GM19023 (cell line): ENCODE data around the gene KCNMB3.
"Not testable (repeated sequence)": the region's sequence is repeated elsewhere in the genome, so short reads cannot be mapped to it uniquely, and the experiment has no call there.

Source experiments
- ATAC-seq: cut with Tn5 transposase; IDR thresholded peaks from one replicate; pipeline ENCODE4 v1.9.1; 2021; ENCODE audit warnings: mild to moderate bottlenecking, moderate library complexity; ENCODE audit not compliant: unreplicated experiment

KCNMB3 gene

GRCh38 chr3:179265092-179265491 is 14.2 kb upstream of the KCNMB3 start:
- no peak for ATAC-seq

DNA sequence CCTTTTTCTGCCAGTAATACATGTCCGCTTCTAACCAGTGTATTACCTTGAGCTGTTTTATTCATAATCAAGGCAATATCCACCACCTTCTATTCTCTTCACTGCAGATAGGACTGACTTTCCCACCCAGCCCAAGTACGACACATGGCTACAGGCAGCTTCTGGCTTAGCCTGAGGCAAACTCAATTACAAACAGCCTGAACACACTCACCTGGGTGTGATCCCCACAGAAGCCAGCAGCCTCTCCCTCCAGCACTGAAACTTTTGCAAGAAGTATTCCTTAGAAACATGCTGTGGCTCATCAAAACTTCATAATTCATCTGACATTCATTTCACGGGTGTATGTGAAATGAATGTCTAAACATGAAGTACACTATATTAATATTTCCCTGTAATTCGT is 13.5 kb upstream of the KCNMB3 start:
- no peak for ATAC-seq

GRCh38 chr3:179263134-179263533 is 12.2 kb upstream of the KCNMB3 start:
- ATAC-seq: no peak

DNA sequence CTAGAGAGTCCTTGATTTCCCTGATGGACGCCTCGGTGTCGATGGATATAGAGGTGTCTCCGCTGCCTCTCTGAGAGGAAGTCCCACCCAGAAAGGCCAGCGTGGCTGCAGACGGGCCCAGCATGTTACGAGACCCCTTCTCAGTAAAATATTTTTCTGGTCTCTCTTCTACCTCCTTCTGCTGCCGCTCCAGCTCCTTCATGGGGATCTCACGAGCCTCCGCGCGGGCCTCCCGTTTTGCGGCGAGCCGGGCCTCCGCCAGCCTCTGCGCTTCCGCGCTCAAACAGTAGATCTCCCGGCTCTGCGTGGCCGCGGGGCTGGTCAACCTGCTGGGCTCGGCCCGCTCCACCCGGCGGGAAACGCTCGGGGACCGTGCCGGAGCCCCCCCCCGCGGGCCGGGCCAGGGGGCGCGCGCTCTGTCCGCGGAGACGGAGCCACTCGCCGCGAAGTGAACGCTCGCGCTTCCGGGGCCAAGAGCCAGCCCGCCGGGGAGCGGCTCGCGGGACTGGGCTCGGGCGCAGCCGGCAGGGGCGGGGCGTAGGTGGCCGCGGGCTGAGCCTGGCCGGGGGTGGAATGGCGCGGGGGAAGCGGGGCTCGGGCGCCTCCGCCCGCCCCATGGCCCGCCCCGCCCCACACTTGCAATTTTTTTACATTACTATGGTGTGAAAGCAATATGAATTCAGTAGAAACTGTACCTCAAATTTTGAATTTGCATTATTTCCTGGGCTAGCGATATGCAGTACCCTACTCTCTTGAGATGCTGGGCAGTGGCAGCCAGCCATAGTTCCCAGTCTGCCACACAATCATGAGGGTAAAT is 10.2 kb upstream of the KCNMB3 start:
- peak; percentile 91 for ATAC-seq

DNA sequence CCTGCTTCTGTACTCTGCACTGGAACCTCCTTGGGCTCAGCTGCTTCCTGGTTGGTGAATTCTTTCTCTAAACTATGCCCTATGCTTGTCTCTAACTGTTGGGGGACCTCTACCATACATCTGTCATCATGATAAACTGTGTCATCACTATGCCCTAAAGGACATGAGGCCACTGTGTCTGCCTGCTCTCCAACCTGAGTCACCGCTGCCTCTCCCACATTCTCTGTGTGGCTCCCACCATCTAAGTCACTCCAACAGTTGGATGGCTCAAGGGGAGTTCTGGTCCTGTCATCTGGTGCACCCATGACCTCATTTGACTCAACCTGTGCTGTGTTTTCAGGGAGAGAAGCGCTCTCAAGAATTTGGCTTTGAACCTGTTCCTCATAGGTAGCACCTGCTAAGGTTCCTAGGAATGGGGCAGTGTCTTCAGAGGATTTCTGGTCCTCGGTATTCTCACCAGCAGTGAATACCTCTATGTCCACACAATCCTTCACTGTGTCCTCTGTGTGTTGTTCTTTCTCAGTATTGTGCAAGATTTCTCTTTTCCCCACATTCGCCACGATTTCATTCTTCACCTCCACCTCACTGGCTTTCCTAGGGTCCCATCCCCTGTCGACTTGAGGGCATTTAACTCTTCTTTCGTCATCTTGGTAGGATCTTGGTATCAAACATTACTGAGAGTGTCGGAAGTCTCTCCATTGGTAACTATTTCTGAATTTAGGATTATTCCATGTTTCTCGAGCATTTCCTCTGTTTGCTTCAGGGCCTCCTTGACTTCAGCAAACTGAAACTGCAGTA is 9.2 kb upstream of the KCNMB3 start:
- ATAC-seq: not testable (repeated sequence)

DNA sequence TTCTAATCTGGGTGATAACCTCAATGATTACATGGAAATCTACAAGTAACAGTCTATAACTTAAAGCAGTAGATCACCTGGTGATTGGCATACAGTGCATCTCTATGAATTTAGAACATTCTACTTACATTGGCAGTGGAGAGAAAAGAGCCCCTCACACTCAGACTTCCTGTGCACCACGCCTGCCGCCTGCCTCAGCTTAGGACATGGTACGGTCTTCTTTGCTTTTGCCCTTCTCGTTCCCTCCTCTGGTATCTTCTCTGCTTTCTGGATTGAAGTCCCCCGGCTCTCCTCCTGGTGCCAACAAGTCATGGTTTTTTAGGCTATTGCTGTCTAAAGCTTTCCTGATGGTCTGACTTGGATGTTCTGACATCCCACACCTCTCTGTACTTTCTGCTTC is 7.9 kb upstream of the KCNMB3 start:
- no peak for ATAC-seq

DNA sequence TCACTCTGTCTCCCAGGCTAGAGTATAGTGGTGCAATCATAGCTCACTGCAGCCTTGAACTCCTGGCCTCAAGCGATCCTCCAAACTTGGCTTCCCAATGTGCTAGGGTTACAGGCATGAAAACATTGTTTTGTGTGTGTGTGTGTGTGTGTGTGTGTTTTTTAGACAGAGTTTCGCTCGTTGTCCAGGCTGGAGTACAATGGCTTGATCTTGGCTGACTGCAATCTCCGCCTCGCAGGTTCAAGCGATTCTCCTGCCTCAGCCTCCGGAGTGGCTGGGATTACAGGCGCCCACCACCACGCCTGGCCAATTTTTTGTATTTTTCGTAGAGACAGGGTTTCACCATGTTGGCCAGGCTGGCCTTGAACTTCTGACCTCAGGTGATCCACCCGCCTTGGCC is 6.8 kb upstream of the KCNMB3 start:
- ATAC-seq: not testable (repeated sequence)

DNA sequence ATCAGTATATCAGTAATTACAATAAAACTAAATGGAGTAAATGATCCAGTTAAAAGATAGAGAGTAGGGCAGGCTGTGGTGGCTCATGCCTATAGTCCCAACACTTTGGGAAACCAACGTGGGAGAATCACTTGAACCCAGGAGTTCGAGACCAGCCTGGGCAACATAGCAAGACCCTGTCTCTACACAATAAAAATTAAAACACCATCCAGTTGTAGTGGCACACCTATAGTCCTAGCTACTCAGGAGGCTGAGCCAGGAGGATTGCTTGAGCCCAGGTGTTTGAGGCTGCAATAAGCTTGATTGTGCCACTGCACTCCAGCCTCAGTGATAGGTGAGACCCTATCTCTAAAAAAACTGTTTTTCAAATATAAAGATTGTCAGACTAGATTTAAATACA is 5.9 kb upstream of the KCNMB3 start:
- no peak for ATAC-seq

DNA sequence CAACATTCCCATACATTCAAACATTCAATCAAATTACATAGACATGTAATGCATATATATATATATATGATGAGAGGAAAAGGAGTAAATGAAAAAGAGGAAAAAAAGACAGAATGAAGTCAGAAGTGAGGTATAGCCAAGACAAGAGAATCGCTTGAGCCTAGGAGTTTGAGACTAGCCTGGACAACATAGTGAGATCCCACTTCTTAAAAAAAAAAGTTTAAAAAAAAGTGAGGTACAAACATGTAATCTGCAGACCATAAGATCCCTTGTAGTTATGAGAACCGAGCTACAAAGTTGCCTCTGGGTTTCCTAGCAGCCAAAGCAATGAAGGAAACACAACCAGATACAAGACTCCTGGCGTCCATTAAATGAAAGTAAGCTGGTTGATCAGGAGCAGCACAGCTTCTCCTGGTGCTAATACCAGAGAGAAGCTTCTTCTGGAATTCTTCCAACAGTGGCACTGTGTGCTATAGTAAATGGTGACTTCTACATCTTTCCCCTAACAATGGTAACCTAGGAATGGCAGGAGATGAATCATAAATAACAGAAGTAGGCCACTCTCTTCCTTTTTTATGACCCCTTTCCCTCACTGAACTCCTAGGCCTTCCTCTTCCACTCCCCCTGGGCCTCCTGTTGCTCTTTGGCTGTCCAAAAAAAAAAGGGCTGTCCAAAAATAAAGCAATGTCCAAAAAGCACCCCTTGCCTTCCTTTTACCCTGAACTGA is 3.5 kb downstream of the KCNMB3 start:
- ATAC-seq: no peak

DNA sequence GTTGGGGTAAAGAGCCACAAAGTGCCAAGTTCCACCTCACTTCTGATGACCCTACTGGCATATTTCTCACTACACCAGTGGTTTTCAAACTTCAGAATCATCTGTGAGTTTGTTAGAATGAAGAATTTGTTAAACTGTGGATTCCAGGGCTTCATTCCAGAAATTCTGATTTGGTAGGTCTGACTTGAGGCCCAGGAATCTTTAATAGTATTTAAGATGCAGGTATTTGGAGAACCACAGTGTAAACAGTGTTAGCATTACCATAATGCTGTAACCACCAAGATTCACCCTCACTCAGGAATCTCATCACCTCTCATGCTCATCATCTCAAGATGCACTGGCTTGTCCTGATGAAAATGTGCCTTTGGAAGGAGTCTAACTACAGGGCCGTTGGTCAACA is 6.0 kb downstream of the KCNMB3 start:
- ATAC-seq: no peak

DNA sequence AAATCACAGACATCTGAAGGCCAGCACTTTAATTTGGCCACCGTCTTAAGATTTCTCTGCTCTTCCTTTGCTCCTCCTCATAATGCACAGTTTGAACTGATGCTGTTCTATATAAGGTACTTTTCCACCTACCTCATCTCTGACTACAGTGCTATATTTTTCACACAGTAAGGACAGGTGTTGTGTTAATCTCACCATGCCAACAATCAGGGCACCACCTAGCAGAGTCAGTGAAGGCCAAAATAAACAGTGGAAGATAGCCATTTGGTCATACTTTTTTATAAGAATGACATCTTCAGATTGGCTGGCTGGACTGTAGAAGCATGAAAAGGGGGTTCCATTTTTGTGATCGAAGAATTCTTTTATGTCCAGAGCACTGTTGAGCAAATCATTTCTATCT is 8.1 kb downstream of the KCNMB3 start:
- ATAC-seq: not testable (repeated sequence)

DNA sequence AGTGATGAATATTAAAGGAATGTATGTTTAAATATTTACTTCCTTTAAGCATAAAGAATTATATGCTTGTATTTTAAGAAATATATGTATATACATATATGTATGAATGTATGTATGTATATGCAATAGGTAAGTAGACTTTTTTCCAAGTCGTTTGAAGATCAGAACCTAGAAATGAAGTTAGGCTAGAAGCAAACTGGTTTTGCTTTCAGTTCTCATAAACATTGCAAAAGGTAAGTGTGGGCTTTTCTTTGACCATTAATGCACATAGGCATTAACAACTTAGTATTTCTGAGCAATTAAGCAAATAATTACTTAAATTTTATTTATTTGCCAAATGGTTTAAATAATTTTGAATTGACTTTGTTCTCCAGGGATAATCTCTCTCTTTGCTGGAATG is 10.6 kb downstream of the KCNMB3 start:
- ATAC-seq: not testable (repeated sequence)

DNA sequence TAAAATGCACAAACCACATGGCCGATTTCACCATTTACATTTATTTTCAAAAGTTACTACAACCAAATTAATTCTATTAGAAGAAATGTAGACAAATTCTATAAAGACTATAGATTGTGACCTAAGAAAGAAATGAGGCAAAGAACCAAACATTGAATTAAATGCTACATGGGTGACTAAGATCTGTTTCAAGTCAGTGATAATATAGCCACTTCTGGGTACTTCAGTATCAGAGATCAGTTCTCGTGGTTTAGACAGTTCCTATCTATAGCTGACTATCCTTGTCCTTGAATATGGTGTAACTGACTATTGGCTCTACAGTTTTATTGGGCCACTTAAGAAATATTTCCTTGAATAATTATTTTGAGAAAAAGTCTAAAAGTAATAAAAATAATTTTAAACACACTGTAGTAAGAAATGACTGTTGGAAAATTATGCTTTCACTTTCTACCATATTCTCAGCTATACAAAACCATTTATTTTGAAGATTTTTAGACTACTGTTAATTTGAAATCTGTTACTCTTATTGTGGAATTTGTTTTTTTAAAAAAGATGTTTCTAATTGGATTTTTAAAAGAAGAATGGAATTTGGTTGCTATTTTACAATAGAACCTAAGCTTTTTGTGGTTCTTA is 14.1 kb downstream of the KCNMB3 start:
- no peak for ATAC-seq

DNA sequence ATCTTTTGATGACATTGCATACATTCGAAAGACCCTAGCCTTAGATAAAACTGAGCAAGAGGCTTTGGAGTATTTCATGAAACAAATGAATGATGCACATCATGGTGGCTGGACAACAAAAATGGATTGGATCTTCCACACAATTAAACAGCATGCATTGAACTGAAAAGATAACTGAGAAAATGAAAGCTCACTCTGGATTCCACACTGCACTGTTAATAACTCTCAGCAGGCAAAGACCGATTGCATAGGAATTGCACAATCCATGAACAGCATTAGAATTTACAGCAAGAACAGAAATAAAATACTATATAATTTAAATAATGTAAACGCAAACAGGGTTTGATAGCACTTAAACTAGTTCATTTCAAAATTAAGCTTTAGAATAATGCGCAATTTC is 16.7 kb downstream of the KCNMB3 start:
- ATAC-seq: no peak

DNA sequence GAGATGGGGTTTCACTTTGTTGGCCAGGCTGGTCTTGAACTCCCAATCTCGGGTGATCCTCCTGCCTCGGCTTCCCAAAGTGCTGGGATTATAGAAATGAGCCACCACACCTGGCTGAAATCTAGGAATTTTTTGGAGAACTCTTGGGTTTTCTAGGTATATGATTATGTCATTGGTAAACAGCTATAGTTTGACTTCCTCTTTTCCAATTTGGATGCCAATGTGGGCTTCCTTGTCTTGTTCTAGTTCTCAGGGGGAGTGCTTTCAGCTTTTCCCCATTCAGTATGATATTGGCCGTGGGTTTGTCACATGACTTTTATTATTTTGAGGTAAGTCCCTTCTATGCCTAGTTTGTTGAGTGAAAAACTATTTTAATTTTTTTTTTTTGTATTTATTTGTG is 17.9 kb downstream of the KCNMB3 start:
- ATAC-seq: no peak

- ATAC-seq: no peak
Observed at GRCh38 chr3:179229177-179229576, 21.7 kb downstream of the KCNMB3 start.

- no peak for ATAC-seq
Observed at GRCh38 chr3:179227349-179227748, 23.6 kb downstream of the KCNMB3 start.

DNA sequence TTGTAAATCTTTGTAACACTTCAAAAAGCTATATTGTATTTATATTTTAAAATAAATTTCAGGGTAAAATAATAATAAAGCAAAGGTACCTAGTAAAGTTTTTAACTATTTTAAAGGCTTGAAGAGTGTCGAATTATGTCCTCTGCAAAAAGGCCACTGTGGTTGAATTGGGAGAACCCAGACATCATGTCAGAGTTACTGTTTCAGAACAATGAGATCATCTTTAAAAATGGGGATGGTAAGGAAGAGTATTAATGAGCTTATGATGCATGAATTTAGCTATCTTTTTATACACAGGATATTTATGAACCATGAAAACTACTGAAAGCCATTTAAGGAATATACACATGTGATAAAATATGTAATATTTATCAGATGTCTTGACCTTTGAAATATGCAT is 26.3 kb downstream of the KCNMB3 start:
- ATAC-seq: no peak

- no peak for ATAC-seq
Observed at GRCh38 chr3:179223548-179223947, 27.4 kb downstream of the KCNMB3 start.

DNA sequence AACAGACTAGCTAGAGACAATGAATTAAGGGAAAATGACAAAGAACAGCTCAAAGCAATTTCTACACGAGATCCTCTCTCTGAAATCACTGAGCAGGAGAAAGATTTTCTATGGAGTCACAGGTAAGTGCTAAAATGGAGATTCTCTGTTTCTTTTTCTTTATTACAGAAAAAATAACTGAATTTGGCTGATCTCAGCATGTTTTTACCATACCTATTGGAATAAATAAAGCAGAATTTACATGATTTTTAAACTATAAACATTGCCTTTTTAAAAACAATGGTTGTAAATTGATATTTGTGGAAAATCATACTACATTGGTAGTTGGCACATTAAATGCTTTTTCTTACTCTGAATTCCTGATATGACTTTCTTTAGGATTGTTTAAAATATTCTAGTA is 32.7 kb downstream of the KCNMB3 start:
- not testable (repeated sequence) for ATAC-seq

GRCh38 chr3:179215550-179215949 is 35.4 kb downstream of the KCNMB3 start:
- ATAC-seq: not testable (repeated sequence)
